Liver (tissue), 3 donors: Measurements from ENCODE around the gene ZNF316.

Experiments used
- CTCF ChIP-seq: fragments of 150-350 bp; IDR thresholded peaks from 2 replicates; pipeline ENCODE4 v1.5.1; 2017; ENCODE audit warnings: improper control_type of control experiment, low read depth, low read length; ENCODE audit not compliant: missing input control
- EGR1 ChIP-seq, 2 donors: IDR thresholded peaks; 2 replicates each; pipeline ENCODE4 v1.6.1; 2016 to 2018; ENCODE audit warnings: antibody characterized with exemption in 2 of 2, low read depth in 2 of 2
- GABPA ChIP-seq, 2 donors: IDR thresholded peaks in 1 of 2; conservative IDR thresholded peaks in 1 of 2; 2 replicates each; pipeline ENCODE4 v1.6.1; 2016; ENCODE audit warnings: antibody characterized with exemption in 2 of 2, mild to moderate bottlenecking in 1 of 2, moderate library complexity in 1 of 2
- MAX ChIP-seq: IDR thresholded peaks from 2 replicates; pipeline ENCODE4 v1.6.1; 2016; ENCODE audit warnings: antibody characterized with exemption
- RAD21 ChIP-seq, 2 donors: IDR thresholded peaks; 2 replicates each; pipeline ENCODE4 v1.6.1; 2016; ENCODE audit warnings: antibody characterized with exemption in 2 of 2, mild to moderate bottlenecking in 2 of 2
- TAF1 ChIP-seq: conservative IDR thresholded peaks from 2 replicates; pipeline ENCODE4 v1.6.1; 2016; ENCODE audit warnings: antibody characterized with exemption, mild to moderate bottlenecking
- YY1 ChIP-seq: IDR thresholded peaks from 2 replicates; pipeline ENCODE4 v1.6.1; 2016; ENCODE audit warnings: antibody characterized with exemption, mild to moderate bottlenecking
- donor health status: healthy.
- donor health status: healthy.

- TF ChIP-seq EGR1 (IDR thresholded peaks at IDR 0.05; ENCODE audit: low read depth in 2 of 2) = no peak
- no peak for TF ChIP-seq CTCF
- TF ChIP-seq TAF1 = no peak
- TF ChIP-seq MAX = no peak
- no peak for TF ChIP-seq GABPA (IDR thresholded peaks at IDR 0.05 in 1 of 2, conservative IDR thresholded peaks at IDR 0.05 in 1 of 2)
- no peak for TF ChIP-seq YY1
- no peak for TF ChIP-seq RAD21 (IDR thresholded peaks at IDR 0.05)
Observed at GRCh38 chr7:6647541-6647940, 10.4 kb downstream of the ZNF316 start.
